ENCODE results near the gene RIBC1.
"Not testable (repeated sequence)": the region's sequence is repeated elsewhere in the genome, so short reads cannot be mapped to it uniquely, and the experiment has no call there.

RIBC1 gene

DNA sequence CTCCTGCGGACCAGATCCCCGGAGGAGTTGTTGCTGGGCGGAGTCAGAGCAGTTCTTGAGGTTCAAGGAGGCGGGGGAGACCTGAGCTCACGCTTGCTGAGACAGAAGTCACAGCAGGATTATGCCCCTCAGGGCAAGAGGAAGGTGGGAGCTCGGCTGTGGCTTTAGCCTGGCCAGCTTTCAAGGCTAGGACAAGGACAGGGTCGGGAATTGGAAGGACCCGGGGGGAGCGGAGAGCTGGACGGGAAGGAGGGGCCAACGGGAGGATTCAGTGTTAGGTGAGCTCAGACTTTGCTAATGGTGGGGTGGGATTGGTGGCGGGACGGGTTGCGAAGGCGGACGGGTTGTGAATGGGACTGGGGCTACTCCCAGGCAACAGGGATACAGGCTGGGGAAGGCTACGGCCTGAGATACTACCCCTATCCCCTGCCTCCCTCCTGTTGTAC is at the start of gene RIBC1:
TSS of gene RIBC1 (plus strand) at position 13 of the 446 bp plus-strand sequence. CDS start 3,404 bp downstream, outside the sequence.
- DNase-seq (ENCODE audit: low read depth): no peak

- DNase-seq (ENCODE audit: low read depth): no peak
Observed at GRCh38 chrX:53373307-53373706, 49.4 kb upstream of the RIBC1 start.

GRCh38 chrX:53374222-53374820 is 48.4 kb upstream of the RIBC1 start:
- DNase-seq (ENCODE audit: low read depth): no peak

GRCh38 chrX:53374923-53375322 is 47.8 kb upstream of the RIBC1 start:
- no peak for DNase-seq (ENCODE audit: low read depth)

DNA sequence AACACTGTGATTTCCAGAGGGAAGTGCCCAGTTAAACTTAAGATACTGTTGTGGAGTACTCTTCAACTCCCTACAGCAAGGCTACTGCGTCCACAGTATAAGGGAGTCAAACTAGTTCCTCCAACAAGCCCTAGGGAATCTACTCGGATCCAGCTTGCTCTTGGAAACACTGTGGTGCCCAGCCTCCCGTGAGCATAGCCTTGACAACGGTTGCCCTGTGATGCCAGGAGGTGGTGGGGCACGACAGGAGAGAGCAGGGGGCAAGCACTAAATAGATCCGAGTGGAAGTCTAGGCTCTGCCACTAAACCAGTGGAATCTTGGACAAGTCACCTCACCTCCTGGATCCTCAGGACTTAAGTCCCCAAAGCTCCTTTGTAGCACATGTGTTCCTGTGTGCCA is 45.8 kb upstream of the RIBC1 start:
- no peak for DNase-seq (ENCODE audit: low read depth)

GRCh38 chrX:53377464-53377863 is 45.2 kb upstream of the RIBC1 start:
- DNase-seq (ENCODE audit: low read depth): no peak

- DNase-seq (ENCODE audit: low read depth): no peak
Observed at GRCh38 chrX:53379008-53379710, 43.5 kb upstream of the RIBC1 start.

DNA sequence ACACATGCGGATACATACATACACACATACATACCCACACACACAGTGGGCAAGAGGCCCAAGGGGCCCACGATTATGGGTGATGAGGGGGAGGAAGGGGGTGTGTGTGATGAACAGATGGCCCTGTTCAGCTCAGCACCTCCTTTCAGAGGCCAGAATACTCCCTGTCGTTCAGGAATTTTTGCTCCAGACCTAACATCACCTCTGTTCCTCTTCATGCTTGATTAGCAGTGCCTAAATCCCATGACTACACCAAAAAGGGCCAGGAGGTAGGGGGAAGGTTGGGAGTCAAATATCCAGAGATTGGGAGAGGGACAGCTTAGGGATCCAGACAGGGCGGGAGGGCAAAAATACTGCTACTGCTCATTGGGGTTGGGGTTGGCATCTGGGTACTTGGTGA is 42.9 kb upstream of the RIBC1 start:
- no peak for DNase-seq (ENCODE audit: low read depth)

- DNase-seq (ENCODE audit: low read depth): no peak
Observed at GRCh38 chrX:53383376-53384076, 39.1 kb upstream of the RIBC1 start.

DNA sequence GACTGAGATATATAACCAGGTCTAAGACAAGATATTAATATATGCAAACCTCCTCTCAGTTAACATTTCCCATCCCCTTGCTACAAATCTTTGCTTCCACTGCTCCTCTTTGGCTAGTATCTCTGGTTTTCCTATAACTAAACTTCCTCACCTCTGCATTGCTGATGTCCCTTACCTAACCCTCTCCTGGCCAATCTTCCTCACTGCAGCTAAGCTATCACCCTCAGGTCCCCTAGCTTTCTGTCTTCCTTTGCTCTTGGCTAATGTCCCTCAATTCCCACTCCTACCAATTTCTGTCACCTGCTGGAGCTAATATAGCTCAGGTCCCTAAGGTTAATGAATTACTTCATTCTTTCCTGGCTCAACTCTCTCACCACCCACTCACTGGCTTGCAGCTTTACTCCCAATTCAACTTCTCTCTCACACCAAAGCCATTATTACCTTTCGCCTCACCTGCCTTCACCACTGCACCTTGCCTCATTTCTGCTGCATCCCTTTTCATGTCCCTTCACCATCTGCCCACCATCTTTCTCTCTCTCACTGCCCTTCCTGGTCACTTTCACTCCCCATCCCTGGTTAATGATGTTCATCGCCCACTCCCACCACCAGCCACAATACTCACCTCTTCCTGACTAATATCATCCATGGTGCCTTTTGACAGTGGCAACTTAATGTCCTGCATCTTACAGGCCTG is 26.9 kb upstream of the RIBC1 start:
- no peak for DNase-seq (ENCODE audit: low read depth)

GRCh38 chrX:53398216-53398615 is 24.5 kb upstream of the RIBC1 start:
- no peak for DNase-seq (ENCODE audit: low read depth)

DNA sequence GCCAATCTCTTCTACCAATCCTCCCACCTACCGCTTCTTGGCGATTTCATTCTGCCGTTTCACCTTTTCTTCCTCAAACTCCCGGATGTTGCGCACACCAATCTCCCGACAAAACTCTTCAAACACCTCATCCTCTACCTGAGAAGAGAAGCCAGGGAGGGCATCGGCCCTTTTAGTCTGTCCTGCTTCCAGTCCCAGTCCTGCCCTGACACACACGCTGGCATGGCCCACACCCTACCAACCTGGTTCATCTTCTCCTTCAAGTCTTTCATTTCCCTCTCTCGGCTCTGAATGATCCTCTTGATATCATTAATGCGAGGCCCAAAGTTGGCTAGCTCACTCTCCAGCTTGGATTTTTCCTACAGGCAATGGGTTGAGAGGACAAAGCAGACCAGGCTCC is 19.1 kb upstream of the RIBC1 start:
- DNase-seq (ENCODE audit: low read depth): no peak

DNA sequence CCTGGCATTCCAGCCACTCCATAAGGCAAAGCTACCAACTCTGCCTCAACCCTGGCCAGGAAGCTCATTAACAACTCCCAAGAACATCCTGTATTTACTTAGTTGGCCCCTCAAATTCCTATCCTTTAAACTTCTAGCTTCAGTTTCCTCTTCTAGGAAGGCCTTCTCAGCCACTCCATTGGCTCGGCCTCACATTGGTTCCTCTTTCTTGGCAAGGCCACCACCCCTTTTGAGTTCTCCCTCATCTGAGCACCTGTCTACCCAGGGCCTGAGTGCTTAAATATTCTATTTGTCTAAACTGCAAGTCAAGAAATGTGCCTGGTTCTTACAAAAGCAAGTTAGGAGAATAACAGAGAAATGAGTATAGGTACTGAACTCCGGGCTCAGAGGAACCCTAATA is 10.2 kb upstream of the RIBC1 start:
- no peak for DNase-seq (ENCODE audit: low read depth)

DNA sequence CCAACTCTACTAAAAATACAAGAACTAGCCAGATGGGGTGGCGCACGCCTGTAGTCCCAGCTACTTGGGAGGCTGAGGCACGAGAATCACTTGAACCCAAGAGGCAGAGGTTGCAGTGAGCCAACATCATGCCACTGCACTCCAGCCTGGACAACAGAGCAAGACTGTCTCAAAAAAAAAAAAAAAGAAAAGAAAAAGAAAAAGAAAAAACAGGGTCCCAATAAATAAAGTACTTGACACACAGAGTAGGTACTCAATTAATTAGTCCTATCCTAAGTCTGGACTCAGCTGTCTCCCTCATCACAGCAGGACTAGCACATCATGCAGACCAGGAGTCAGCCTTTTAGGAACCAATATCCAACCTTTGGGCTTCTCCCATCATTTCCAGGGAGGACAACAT is 2.3 kb upstream of the RIBC1 start:
- not testable (repeated sequence) for DNase-seq (ENCODE audit: low read depth)

- no peak for DNase-seq (ENCODE audit: low read depth)
Observed at GRCh38 chrX:53421125-53421524, 1.5 kb upstream of the RIBC1 start.

DNA sequence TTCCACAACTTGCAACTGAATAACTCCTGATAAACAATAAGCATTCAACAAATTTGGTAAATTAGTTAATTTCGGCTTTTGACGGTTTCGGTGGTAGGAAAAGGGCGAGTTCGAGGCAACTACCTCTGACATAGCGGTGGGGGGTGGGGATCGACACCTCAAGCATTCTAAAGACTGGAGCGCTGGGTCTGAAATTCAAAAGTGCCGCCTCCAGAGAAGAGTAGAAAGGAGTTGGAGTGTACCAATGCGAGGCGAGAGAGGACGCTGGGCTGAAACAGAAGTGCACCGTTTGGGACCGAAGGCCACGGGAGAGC is 944 bp upstream of the RIBC1 start:
- DNase-seq (ENCODE audit: low read depth): no peak

DNA sequence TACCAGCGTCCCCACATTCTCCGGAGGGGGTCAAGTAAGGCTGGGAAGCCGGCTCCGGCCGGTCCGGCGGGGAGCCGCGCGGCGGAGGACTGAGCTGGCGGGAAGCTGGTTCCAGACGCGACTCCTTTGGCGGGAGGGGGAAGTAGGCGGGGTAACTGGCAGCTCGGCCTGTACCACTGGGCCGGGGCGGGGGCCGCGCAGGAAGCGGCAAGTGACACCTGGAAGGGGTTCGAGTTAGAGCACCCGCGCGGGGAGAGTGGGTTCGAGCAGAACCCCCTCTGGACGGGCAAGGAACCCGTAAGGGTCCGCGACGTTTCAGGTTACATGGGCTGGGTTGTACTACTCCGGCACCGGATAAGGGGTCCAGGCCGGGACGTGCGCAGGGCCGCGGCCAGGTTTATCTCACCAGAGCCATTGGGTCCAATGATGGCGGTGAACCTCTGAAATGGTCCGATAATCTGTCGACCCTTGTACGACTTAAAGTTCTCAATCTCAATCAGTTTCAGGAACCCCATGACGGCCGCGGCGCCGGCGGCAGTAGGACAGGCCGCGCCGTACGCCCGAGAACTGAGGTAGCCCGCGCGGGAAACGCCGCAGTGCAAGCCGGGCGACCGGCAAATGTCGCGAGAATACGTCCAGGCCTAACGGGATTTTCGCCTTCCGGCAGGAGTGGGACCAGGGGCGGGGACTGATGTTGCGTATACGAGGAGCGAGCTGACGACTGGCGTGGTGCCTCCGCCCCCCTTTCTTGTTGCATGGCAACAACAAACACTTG is 400 bp upstream of the RIBC1 start, which contains the start of gene SMC1A:
TSS of gene SMC1A (minus strand) at position 569 of the 775 bp plus-strand sequence. CDS start at position 515, 54 bp downstream.
- DNase-seq (ENCODE audit: low read depth): peak; percentile 76

DNA sequence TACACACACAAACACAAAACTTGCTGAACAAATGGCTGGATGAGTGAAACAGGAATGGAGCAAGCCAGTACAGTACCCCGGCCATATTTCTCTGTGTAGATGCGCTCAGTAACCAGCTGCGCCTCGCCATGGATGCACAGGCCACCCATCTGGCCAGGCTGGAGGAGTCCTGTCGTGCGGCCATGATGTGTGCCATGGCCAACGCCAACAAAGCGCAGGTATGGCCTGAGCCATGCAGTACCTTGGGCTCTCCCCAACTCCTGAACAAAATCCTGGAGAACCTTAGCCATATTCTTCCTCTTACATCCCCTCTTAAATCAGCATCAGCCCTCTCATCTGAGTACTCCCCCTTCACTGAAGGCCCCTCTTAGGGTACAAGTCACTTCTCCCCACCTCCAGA is 7.1 kb downstream of the RIBC1 start:
- no peak for DNase-seq (ENCODE audit: low read depth)

DNA sequence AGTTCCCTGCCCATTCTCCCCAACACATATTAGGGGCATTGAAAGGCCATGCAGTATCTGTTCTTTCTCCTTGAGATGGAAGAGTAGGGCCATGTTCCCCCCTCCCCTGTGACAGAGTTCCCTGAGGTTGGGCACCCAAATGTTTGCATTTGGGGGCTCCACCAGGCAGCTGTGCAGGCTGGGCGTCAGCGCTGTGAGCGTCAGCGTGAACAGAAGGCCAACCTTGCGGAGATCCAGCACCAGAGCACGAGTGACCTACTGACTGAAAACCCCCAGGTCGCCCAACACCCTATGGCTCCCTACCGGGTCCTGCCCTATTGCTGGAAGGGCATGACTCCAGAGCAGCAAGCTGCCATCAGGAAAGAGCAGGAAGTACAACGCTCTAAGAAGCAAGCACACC is 7.6 kb downstream of the RIBC1 start:
- DNase-seq (ENCODE audit: low read depth): no peak

DNA sequence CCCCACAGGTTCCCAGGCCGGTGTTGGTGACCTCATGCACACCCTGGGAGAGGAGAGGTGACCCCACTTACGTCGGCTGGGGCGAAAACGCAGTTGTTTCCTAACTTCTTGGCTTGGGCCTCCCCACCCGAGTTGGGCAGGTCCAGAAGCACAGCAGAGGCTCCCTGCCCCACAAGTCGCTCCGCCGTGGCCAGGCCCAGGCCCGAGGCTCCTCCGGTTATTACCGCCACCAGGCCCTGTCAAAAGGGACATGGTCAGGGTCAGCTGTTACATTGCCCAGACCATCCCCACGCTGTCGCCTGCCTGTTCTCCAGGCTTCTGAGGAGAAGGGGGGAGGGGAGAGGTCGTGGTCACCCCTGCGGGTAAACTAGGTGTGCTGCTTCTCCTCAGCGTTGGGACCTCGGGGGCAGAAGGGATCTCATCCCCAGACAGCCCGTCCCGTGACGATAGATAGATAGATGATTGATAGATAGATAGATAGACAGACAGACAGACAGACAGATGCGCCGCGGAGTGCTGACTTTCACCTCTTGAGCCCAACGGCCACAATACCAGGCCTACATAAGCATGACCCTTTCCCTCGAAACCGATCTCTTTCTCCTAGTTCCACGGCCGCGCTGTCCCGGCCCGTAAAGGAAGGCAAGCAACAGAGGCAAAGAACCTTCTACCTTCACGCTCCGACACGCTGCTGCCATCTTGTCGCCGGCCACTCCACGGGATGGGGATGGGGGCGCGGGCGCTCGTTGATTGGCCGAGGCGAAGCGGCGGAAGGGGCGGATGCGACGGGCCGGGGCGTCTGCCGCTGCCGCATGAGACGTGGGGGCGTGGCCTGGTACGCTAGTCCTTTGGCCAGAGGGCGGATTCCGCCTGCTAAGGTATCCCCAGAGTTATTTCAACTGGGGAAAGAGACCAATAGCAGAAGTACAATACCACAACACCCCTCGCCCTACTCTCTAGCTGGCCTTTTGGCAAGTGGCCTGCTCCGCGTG is 11.3 kb downstream of the RIBC1 start, which contains the start of gene HSD17B10:
TSS of gene HSD17B10 (minus strand) at position 720 of the 989 bp plus-strand sequence. CDS start at position 695, 25 bp downstream.
- DNase-seq (ENCODE audit: low read depth): peak; percentile 75
